Transverse colon (tissue), 4 donors: ENCODE results near the gene C5orf46. TPM values are rescaled to one million over a fixed set of nuclear protein-coding genes. Genes with fewer than 3 reads are reported as not detected.

Experiments used
- DNase-seq: peaks from one replicate; pipeline ENCODE4 v3.0.0-alpha.2; 2019
- H3K27ac ChIP-seq, 4 donors: fragments of 200-600 bp; sonication (generic); 2 replicates each; pipeline ENCODE4 v1.5.1; 2016 to 2018; ENCODE audit warnings: inconsistent platforms in 4 of 4
- H3K27me3 ChIP-seq: fragments of 200-600 bp; sonication (generic); 2 replicates; pipeline ENCODE4 v1.5.1; 2017; ENCODE audit warnings: inconsistent platforms
- H3K36me3 ChIP-seq, 4 donors: fragments of 200-600 bp; sonication (generic); 2 replicates each; pipeline ENCODE4 v1.5.1; 2017 to 2019; ENCODE audit warnings: inconsistent platforms in 4 of 4
- H3K4me1 ChIP-seq, 4 donors: fragments of 200-600 bp; sonication (generic); 2 replicates each; pipeline ENCODE4 v1.5.1; 2017 to 2020; ENCODE audit warnings: inconsistent platforms in 4 of 4
- H3K4me3 ChIP-seq, 4 donors: fragments of 200-600 bp; sonication (generic); 1 replicate in 1 of 4; 2 replicates in 3 of 4; pipeline versions ENCODE4 v1.5.1 to v1.6.1; 2017 to 2019; ENCODE audit warnings: inconsistent platforms in 4 of 4
- H3K9me3 ChIP-seq, 2 donors: fragments of 200-600 bp; sonication (generic); 2 replicates each; pipeline ENCODE4 v1.5.1; 2017 to 2019; ENCODE audit warnings: inconsistent platforms in 2 of 2
- CTCF ChIP-seq, 5 experiments: fragments of 200-600 bp in 3 of 5; fragments of 450-650 bp in 2 of 5; sonication (generic) in 3 of 5; IDR thresholded peaks; 1 replicate in 2 of 5; 2 replicates in 3 of 5; pipeline ENCODE4 v1.5.1; 2016 to 2017; ENCODE audit warnings: antibody characterized with exemption in 5 of 5, inconsistent platforms in 3 of 5, mild to moderate bottlenecking in 2 of 5, moderate library complexity in 1 of 5
- EP300 ChIP-seq: sonication (generic); formaldehyde crosslinking; IDR thresholded peaks from one replicate; pipeline ENCODE4 v1.6.1; 2017; ENCODE audit warnings: antibody characterized with exemption, low read depth
- POLR2A ChIP-seq: fragments of 450-650 bp; IDR thresholded peaks from one replicate; pipeline ENCODE4 v1.6.1; 2016; ENCODE audit warnings: antibody characterized with exemption, mild to moderate bottlenecking, moderate library complexity
- POLR2AphosphoS5 ChIP-seq, 3 donors: sonication (generic); formaldehyde crosslinking; IDR thresholded peaks; one replicate each; pipeline ENCODE4 v1.6.1; 2016; ENCODE audit warnings: antibody characterized with exemption in 3 of 3
- WGBS, 2 donors: methylation state at CpG; one replicate each; pipeline ENCODE4 v1.1.5; 2018; ENCODE audit warnings: low coverage in 1 of 2; 5-methylcytosine and 5-hydroxymethylcytosine counted together
- in situ Hi-C, 4 donors: fragments of 200-750 bp; cut with MboI; loops; one replicate each; pipeline versions ENCODE4 v1.15.0 to v1.15.1; 2017; ENCODE audit warnings: low sequenced_read_pairs in 3 of 4, low pct_ligation_motif_present in 1 of 4, low pct_unique_long_range_greater_than_20kb in 1 of 4
- intact Hi-C: fragments of 100-400 bp; cut with DNase I; formaldehyde crosslinking; loops from one replicate; pipeline ENCODE4 v1.15.1; 2023; ENCODE audit warnings: low total_unique reads
- total RNA-seq, 4 donors: library from RNA; depleted of rRNA; stranded (reverse); fragments of >200 nt; gene quantifications; one replicate each; pipeline ENCODE4 v1.1.0, GENCODE V29; 2016

C5orf46 gene
- total RNA-seq, 4 donors from 2014 or later = not detected

GRCh38 chr5:147855774-147856069, 50.6 kb downstream of the C5orf46 start:
- H3K4me3 ChIP-seq = no peak overlapping the region
- H3K27me3 ChIP-seq = no peaks in the 10 kb centered on the region
- DNase-seq = no peak
- TF ChIP-seq CTCF (IDR thresholded peaks at IDR 0.05) (no peak), POLR2AphosphoS5 (IDR thresholded peaks at IDR 0.05) (no peak), POLR2A (no peak), EP300 (no peak)
- H3K36me3 ChIP-seq = no peaks in the 10 kb centered on the region
- H3K27ac ChIP-seq = no peak overlapping the region
- peaks cover 0 to 11% (median 4%) of the 10 kb centered on the region in 4 donors for H3K4me1 ChIP-seq
- H3K9me3 ChIP-seq = no peaks in the 10 kb centered on the region
- in situ Hi-C loops = loop anchor here in 2 of 4 donors (25.0 kb wide), 1 partner anchor 257 kb away; no protein-coding TSS in a partner anchor
- intact Hi-C loops = no loop called here
- WGBS, 2 donors = 43 to 56% methylated on average over 4 of the region's 4 CpGs

- TF ChIP-seq POLR2AphosphoS5 (IDR thresholded peaks at IDR 0.05) (no peak), POLR2A (no peak), CTCF (IDR thresholded peaks at IDR 0.05) (no peak), EP300 (no peak)
- no peak overlapping the region for H3K27ac ChIP-seq
- H3K4me3 ChIP-seq = no peak overlapping the region
- no peaks in the 10 kb centered on the region for H3K36me3 ChIP-seq
- intact Hi-C loops (no loop called here), in situ Hi-C loops (loop anchor here in 2 of 4 donors (25.0 kb wide), 1 partner anchor 257 kb away; no protein-coding TSS in a partner anchor)
- DNase-seq = no peak
- H3K9me3 ChIP-seq = no peaks in the 10 kb centered on the region
- no peaks in the 10 kb centered on the region for H3K27me3 ChIP-seq
- peaks cover 0 to 9% (median 2%) of the 10 kb centered on the region in 4 donors for H3K4me1 ChIP-seq
- WGBS, 2 donors = 64 to 70% methylated on average over 10 to 11 of the region's 11 CpGs
Measured at GRCh38 chr5:147854894-147855773, 51.2 kb downstream of the C5orf46 start.

GRCh38 chr5:147854331-147854730, 52.0 kb downstream of the C5orf46 start:
- no peak for DNase-seq
- Histone ChIP-seq H3K4me1 (peaks cover 0 to 3% (median 0%) of the 10 kb centered on the region in 4 donors), H3K4me3 (no peak overlapping the region), H3K27ac (no peak overlapping the region), H3K27me3 (no peaks in the 10 kb centered on the region), H3K9me3 (no peaks in the 10 kb centered on the region), H3K36me3 (no peaks in the 10 kb centered on the region)
- TF ChIP-seq POLR2AphosphoS5 (IDR thresholded peaks at IDR 0.05) (no peak), EP300 (no peak), POLR2A (no peak), CTCF (IDR thresholded peaks at IDR 0.05) (no peak)
- intact Hi-C loops = no loop called here
- in situ Hi-C loops = loop anchor here in 2 of 4 donors (25.0 kb wide), 1 partner anchor 258 kb away; no protein-coding TSS in a partner anchor
- WGBS, 2 donors = 50 to 54% methylated on average over 1 to 3 of the region's 3 CpGs

- peaks cover 0 to 3% (median 0%) of the 10 kb centered on the region in 4 donors for H3K4me1 ChIP-seq
- no peak for TF ChIP-seq EP300
- TF ChIP-seq POLR2A = no peak
- no peak for TF ChIP-seq CTCF (IDR thresholded peaks at IDR 0.05)
- TF ChIP-seq POLR2AphosphoS5 (IDR thresholded peaks at IDR 0.05) = no peak
- no peak for DNase-seq
- no peaks in the 10 kb centered on the region for H3K9me3 ChIP-seq
- intact Hi-C loops = no loop called here
- H3K27me3 ChIP-seq = no peaks in the 10 kb centered on the region
- in situ Hi-C loops = loop anchor here in 2 of 4 donors (25.0 kb wide), 1 partner anchor 259 kb away; no protein-coding TSS in a partner anchor
- no peak overlapping the region for H3K4me3 ChIP-seq
- H3K36me3 ChIP-seq = no peaks in the 10 kb centered on the region
- 77 to 84% methylated on average over 2 to 3 of the region's 3 CpGs for WGBS, 2 donors
- H3K27ac ChIP-seq = no peak overlapping the region
Measured at GRCh38 chr5:147853372-147853987, 52.9 kb downstream of the C5orf46 start.
